SK-N-SH (cell line): ENCODE measurements around the gene NTNG2. TPM values are rescaled to one million over a fixed set of nuclear protein-coding genes. Genes with fewer than 3 reads are reported as not detected.

Source experiments
- CTCF ChIA-PET: fragments of 300-600, 350-600 bp; formaldehyde crosslinking; extraction: SDS; loops from one replicate; lab custom pipeline; 2021; lab: Yijun Ruan, JAX
- POLR2A ChIA-PET: fragments of 350-600 bp; sonication (Branson Sonifier 250); formaldehyde crosslinking; extraction: SDS; loops from one replicate; lab custom pipeline; 2020; ENCODE audit warnings: antibody characterized with exemption, inconsistent platforms; lab: Yijun Ruan, JAX
- DNase-seq: peaks from one replicate; pipeline ENCODE4 v3.0.0; 2012
- H2AFZ ChIP-seq: fragments of 200-600 bp; sonication (generic); 2 replicates; pipeline ENCODE4 v1.8.1; 2016; ENCODE audit warnings: antibody characterized with exemption, mild to moderate bottlenecking, low read depth
- H3F3A ChIP-seq: fragments of 200-600 bp; sonication (generic); replicated peaks from 2 replicates; pipeline ENCODE3; 2016; ENCODE audit warnings: antibody characterized with exemption, mild to moderate bottlenecking; ENCODE audit not compliant: insufficient read depth
- H3K27ac ChIP-seq, 2 experiments: fragments of 200-500 bp in 1 of 2; fragments of 200-600 bp in 1 of 2; sonication (Bioruptor generic) in 1 of 2; sonication (generic), shearing (Covaris generic) in 1 of 2; 2 replicates each; pipeline versions ENCODE4 v1.5.1 to v1.6.1; 2014 to 2016; ENCODE audit warnings: low read depth in 2 of 2, inconsistent platforms in 1 of 2, low read length in 1 of 2, mild to moderate bottlenecking in 1 of 2, mixed read lengths in 1 of 2
- H3K27me3 ChIP-seq: fragments of 200-600 bp; sonication (generic), shearing (Covaris generic); 2 replicates; pipeline ENCODE4 v1.6.1; 2016; ENCODE audit warnings: mixed run types; ENCODE audit not compliant: insufficient read depth
- H3K36me3 ChIP-seq, 2 experiments: fragments of 200-500 bp in 1 of 2; fragments of 200-600 bp in 1 of 2; sonication (Bioruptor generic) in 1 of 2; sonication (generic) in 1 of 2; replicated peaks in 1 of 2; 2 replicates each; pipeline versions ENCODE3 to v1.5.1; 2014 to 2016; ENCODE audit warnings: low read length in 1 of 2, mild to moderate bottlenecking in 1 of 2; ENCODE audit not compliant: insufficient read depth in 2 of 2, control insufficient read depth in 1 of 2
- H3K4me1 ChIP-seq, 2 experiments: fragments of 200-500 bp in 1 of 2; fragments of 200-600 bp in 1 of 2; sonication (Bioruptor generic) in 1 of 2; sonication (generic), shearing (Covaris generic) in 1 of 2; 2 replicates each; pipeline versions ENCODE4 v1.5.1 to v1.6.1; 2014 to 2016; ENCODE audit warnings: low read depth in 1 of 2, low read length in 1 of 2, mixed run types in 1 of 2; ENCODE audit not compliant: insufficient read depth in 2 of 2, control insufficient read depth in 1 of 2
- H3K4me2 ChIP-seq: fragments of 200-600 bp; sonication (generic), shearing (Covaris generic); 2 replicates; pipeline ENCODE4 v1.6.1; 2017; ENCODE audit warnings: mixed run types
- H3K4me3 ChIP-seq, 2 experiments: fragments of 200-500 bp in 1 of 2; fragments of 200-600 bp in 1 of 2; sonication (Bioruptor generic) in 1 of 2; sonication (generic), shearing (Covaris generic) in 1 of 2; 2 replicates each; pipeline versions ENCODE4 v1.5.1 to v1.8.1; 2014 to 2016; ENCODE audit warnings: low read depth in 2 of 2, inconsistent platforms in 1 of 2, low read length in 1 of 2, mild to moderate bottlenecking in 1 of 2, mixed read lengths in 1 of 2, moderate library complexity in 1 of 2
- H3K79me2 ChIP-seq: fragments of 200-600 bp; sonication (generic); 2 replicates; pipeline ENCODE4 v1.8.1; 2017; ENCODE audit warnings: mild to moderate bottlenecking; ENCODE audit not compliant: insufficient read depth
- H3K9ac ChIP-seq: fragments of 200-600 bp; sonication (generic); 2 replicates; pipeline ENCODE4 v1.6.1; 2017; ENCODE audit warnings: mixed run types
- H3K9me2 ChIP-seq: fragments of 200-600 bp; sonication (generic); 2 replicates; pipeline ENCODE4 v1.6.1; 2017; ENCODE audit warnings: mixed run types
- H3K9me3 ChIP-seq: fragments of 200-600 bp; sonication (generic); 2 replicates; pipeline ENCODE4 v1.6.1; 2017; ENCODE audit warnings: mixed run types, mild to moderate bottlenecking, moderate library complexity
- H4K20me1 ChIP-seq: fragments of 200-600 bp; sonication (generic); 2 replicates; pipeline ENCODE4 v1.6.1; 2017; ENCODE audit warnings: mild to moderate bottlenecking, mixed run types; ENCODE audit not compliant: insufficient read depth
- FOXJ3 ChIP-seq: sonication (generic); formaldehyde crosslinking; IDR thresholded peaks from 2 replicates; pipeline ENCODE4 v1.5.1; 2020; ENCODE audit warnings: mild to moderate bottlenecking, missing genetic modification reagents
- IRF3 ChIP-seq: fragments of 150-350 bp; IDR thresholded peaks from 2 replicates; pipeline ENCODE4 v1.6.1; 2016; ENCODE audit warnings: mild to moderate bottlenecking, low read depth, low read length
- NRF1 ChIP-seq: IDR thresholded peaks from 2 replicates; pipeline ENCODE4 v1.6.1; 2012; ENCODE audit warnings: low read depth, mild to moderate bottlenecking, low read length
- RCOR1 ChIP-seq: fragments of 150-350 bp; IDR thresholded peaks from 2 replicates; pipeline ENCODE4 v1.6.1; 2017; ENCODE audit warnings: antibody characterized with exemption, low read length
- RFX5 ChIP-seq: IDR thresholded peaks from 2 replicates; pipeline ENCODE4 v1.6.1; 2012; ENCODE audit warnings: mild to moderate bottlenecking, improper control_type of control experiment, low read length
- RXRA ChIP-seq: IDR thresholded peaks from 2 replicates; pipeline ENCODE4 v1.4.0; 2012; ENCODE audit warnings: low read depth, mild to moderate bottlenecking, borderline replicate concordance
- TEAD4 ChIP-seq: IDR thresholded peaks from 2 replicates; pipeline ENCODE4 v1.4.0; 2012; ENCODE audit warnings: mild to moderate bottlenecking, borderline replicate concordance; ENCODE audit not compliant: insufficient read depth
- WGBS: methylation state at CpG from one replicate; pipeline ENCODE4 v1.1.6; 2017; ENCODE audit warnings: low lambda C conversion rate; 5-methylcytosine and 5-hydroxymethylcytosine counted together
- polyA plus RNA-seq, 3 experiments: library from polyadenylated mRNA; depleted of rRNA; stranded (reverse); fragments of >200 nt; gene quantifications; 2 replicates each; pipeline ENCODE4 v1.2.3, GENCODE V29; 2012
- TF ChIP-seq, protein P1 (sequence below): IDR thresholded peaks from 2 replicates; pipeline ENCODE4 v1.6.1; 2012; ENCODE audit warnings: mild to moderate bottlenecking, low read depth, low read length, moderate library complexity

Gene NTNG2
- polyA plus RNA-seq, 1 of the 3 experiments (the other 2 are of a cell fraction) = 6.1 TPM

DNA sequence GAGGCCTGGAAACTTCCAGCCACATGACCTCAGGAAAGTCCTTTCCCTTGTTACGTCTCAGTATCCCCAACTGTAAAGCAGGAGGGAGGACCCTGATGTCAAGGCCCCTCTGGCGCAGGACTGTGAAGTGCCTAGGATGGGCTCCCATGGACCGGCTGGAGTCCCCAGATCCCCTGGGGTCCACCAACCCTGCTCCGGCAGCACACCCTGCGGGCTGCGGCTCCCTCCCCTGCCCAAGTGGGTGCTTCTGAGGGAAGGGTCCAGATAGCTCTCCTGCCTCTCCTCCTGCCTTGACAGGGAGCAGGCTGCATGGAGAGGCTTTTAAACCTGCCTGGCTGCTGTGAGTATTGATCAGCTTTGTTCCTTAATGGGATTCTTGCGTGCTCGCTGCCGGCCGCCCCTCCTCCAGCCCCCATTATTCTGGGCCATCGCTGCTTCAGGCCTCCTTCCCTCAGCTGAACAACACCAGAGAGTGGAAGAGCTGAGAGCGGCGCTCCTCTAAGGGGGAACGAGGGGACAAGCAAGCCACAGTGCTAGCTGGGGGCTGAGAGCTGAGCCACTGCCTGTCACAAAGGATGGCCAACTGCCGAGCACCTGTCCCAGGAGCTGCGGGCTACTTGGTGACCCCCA is 25.6 kb upstream of the NTNG2 start (continued):
- no peak for TF ChIP-seq IRF3

DNA sequence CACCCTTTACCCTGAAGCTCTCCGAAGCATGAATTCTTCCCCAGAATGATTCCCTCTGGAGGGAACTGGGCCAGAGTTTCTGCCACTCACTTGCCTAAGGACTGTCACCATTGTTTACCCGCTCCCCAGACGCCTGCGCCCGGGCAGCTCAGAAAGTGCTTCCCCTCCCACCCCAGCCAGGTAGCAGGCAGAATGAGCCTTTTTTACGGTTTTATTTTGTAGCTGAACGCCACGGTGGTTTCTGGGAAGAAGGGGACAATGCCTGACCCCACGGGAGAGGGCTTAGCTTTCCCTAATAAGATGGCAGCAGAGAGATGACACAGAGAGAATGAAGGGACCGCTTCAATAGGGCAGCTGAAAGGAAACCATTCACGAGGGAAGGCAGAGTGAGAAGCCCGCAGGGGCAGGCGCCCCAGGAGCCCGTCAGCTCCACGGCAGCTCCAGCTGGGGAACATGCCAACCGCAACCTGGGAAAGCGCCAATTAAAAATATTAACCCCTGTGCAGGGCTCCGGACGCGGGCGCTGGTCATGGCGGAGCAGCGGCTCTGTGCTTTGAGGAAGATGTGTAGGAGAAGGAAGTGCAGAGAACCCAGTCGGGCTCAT is 20.4 kb upstream of the NTNG2 start:
- no peaks in the 10 kb centered on the region for H4K20me1 ChIP-seq
- H3K9ac ChIP-seq = no peak overlapping the region
- H3K79me2 ChIP-seq = no peaks in the 10 kb centered on the region
- no peaks in the 10 kb centered on the region for H3F3A ChIP-seq
- DNase-seq = no peak
- H2AFZ ChIP-seq = no peak overlapping the region
- H3K9me2 ChIP-seq = no peaks in the 10 kb centered on the region
- H3K36me3 ChIP-seq = no peaks in the 10 kb centered on the region
- H3K27ac ChIP-seq = no peak overlapping the region
- ChIA-PET CTCF (interaction anchor here (0.6 to 1.0 kb wide), 3 partner anchors 16 to 759 kb away, joined by 3 read pairs; no protein-coding TSS in a partner anchor), POLR2A (no interaction called here)
- no peak overlapping the region for H3K4me2 ChIP-seq
- WGBS = 67% methylated on average over 24 of the region's 24 CpGs
- TF ChIP-seq, protein P1, sequence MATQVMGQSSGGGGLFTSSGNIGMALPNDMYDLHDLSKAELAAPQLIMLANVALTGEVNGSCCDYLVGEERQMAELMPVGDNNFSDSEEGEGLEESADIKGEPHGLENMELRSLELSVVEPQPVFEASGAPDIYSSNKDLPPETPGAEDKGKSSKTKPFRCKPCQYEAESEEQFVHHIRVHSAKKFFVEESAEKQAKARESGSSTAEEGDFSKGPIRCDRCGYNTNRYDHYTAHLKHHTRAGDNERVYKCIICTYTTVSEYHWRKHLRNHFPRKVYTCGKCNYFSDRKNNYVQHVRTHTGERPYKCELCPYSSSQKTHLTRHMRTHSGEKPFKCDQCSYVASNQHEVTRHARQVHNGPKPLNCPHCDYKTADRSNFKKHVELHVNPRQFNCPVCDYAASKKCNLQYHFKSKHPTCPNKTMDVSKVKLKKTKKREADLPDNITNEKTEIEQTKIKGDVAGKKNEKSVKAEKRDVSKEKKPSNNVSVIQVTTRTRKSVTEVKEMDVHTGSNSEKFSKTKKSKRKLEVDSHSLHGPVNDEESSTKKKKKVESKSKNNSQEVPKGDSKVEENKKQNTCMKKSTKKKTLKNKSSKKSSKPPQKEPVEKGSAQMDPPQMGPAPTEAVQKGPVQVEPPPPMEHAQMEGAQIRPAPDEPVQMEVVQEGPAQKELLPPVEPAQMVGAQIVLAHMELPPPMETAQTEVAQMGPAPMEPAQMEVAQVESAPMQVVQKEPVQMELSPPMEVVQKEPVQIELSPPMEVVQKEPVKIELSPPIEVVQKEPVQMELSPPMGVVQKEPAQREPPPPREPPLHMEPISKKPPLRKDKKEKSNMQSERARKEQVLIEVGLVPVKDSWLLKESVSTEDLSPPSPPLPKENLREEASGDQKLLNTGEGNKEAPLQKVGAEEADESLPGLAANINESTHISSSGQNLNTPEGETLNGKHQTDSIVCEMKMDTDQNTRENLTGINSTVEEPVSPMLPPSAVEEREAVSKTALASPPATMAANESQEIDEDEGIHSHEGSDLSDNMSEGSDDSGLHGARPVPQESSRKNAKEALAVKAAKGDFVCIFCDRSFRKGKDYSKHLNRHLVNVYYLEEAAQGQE = no peak
- TF ChIP-seq RFX5 = no peak
- no peak for TF ChIP-seq TEAD4
- no peak for TF ChIP-seq RXRA
- no peak for TF ChIP-seq NRF1
- TF ChIP-seq RCOR1 = no peak
- no peak for TF ChIP-seq FOXJ3
- no peaks in the 10 kb centered on the region for H3K9me3 ChIP-seq
- peaks cover 0 to 12% of the 10 kb centered on the region in 2 experiments; a peak in 1 of 4 replicates for H3K4me1 ChIP-seq
- H3K27me3 ChIP-seq = peaks cover 27% of the 10 kb centered on the region
- H3K4me3 ChIP-seq = no peak overlapping the region
